ENCODE measurements around the gene GRAMD2B.
"Not testable (repeated sequence)": the region's sequence is repeated elsewhere in the genome, so short reads cannot be mapped to it uniquely, and the experiment has no call there.

GRAMD2B gene

GRCh38 chr5:126422994-126423788, at the start of gene GRAMD2B:
TSS of gene GRAMD2B (plus strand) at chr5:126423409. CDS start at chr5:126423607, 198 bp downstream.
- DNase-seq: peak; percentile 72

GRCh38 chr5:126374109-126374416, 49.1 kb upstream of the GRAMD2B start:
- DNase-seq: no peak

- no peak for DNase-seq
Observed at GRCh38 chr5:126376443-126376842, 46.8 kb upstream of the GRAMD2B start.

- DNase-seq: no peak
Observed at GRCh38 chr5:126377424-126377823, 45.8 kb upstream of the GRAMD2B start.

GRCh38 chr5:126380316-126380715, 42.9 kb upstream of the GRAMD2B start:
- DNase-seq: not testable (repeated sequence)

GRCh38 chr5:126383246-126383645, 40.0 kb upstream of the GRAMD2B start:
- no peak for DNase-seq

- DNase-seq: no peak
Observed at GRCh38 chr5:126383776-126384175, 39.4 kb upstream of the GRAMD2B start.

GRCh38 chr5:126384985-126385384, 38.2 kb upstream of the GRAMD2B start:
- no peak for DNase-seq

- no peak for DNase-seq
Observed at GRCh38 chr5:126385524-126386502, 37.4 kb upstream of the GRAMD2B start.

GRCh38 chr5:126389179-126389578, 34.0 kb upstream of the GRAMD2B start:
- DNase-seq: no peak

GRCh38 chr5:126390051-126390450, 33.2 kb upstream of the GRAMD2B start:
- DNase-seq: no peak

GRCh38 chr5:126391386-126391785, 31.8 kb upstream of the GRAMD2B start:
- no peak for DNase-seq

- DNase-seq: no peak
Observed at GRCh38 chr5:126394211-126394788, 28.9 kb upstream of the GRAMD2B start.

- no peak for DNase-seq
Observed at GRCh38 chr5:126395198-126395597, 28.0 kb upstream of the GRAMD2B start.

GRCh38 chr5:126395605-126396004, 27.6 kb upstream of the GRAMD2B start:
- DNase-seq: no peak

GRCh38 chr5:126396721-126397120, 26.5 kb upstream of the GRAMD2B start:
- DNase-seq: not testable (repeated sequence)

GRCh38 chr5:126398791-126399190, 24.4 kb upstream of the GRAMD2B start:
- DNase-seq: no peak

GRCh38 chr5:126400621-126401251, 22.5 kb upstream of the GRAMD2B start:
- no peak for DNase-seq

GRCh38 chr5:126402621-126403555, 20.3 kb upstream of the GRAMD2B start:
- DNase-seq: no peak

- DNase-seq: no peak
Observed at GRCh38 chr5:126403876-126404275, 19.3 kb upstream of the GRAMD2B start.

- DNase-seq: no peak
Observed at GRCh38 chr5:126410623-126411022, 12.6 kb upstream of the GRAMD2B start.

GRCh38 chr5:126413856-126414255, 9.4 kb upstream of the GRAMD2B start:
- DNase-seq: no peak
